Stimulated activated naive B cell treated with anti-CD40 and anti-IgM and Interleukin-4, amounts not matched to agents 10 μg/mL and 1 μg/mL and 100 μg/mL, for 72 hours (primary cell): ENCODE results near the gene DPP10.

Source experiments
- ATAC-seq, 2 donors: fragments of 150-1000 bp; cut with Tn5 transposase; replicated peaks; 2 replicates each; pipeline ENCODE4 v1.10.0; 2021; ENCODE audit warnings: moderate library complexity in 1 of 2
- DNase-seq: peaks from one replicate; pipeline ENCODE4 v3.0.0; 2021
- H3K27ac Mint-ChIP-seq: one replicate; pipeline ENCODE4 v1.8.0; 2022; ENCODE audit warnings: mild to moderate bottlenecking, mixed read lengths
- H3K27me3 Mint-ChIP-seq, 2 donors: one replicate each; pipeline ENCODE4 v1.8.0; 2022; ENCODE audit warnings: mixed read lengths in 2 of 2
- H3K36me3 Mint-ChIP-seq, 2 donors: one replicate each; pipeline ENCODE4 v1.8.0; 2022; ENCODE audit warnings: mixed read lengths in 2 of 2, mild to moderate bottlenecking in 1 of 2
- H3K4me1 Mint-ChIP-seq, 2 donors: one replicate each; pipeline ENCODE4 v1.8.0; 2022; ENCODE audit warnings: mixed read lengths in 2 of 2, mild to moderate bottlenecking in 1 of 2
- H3K4me3 Mint-ChIP-seq, 2 donors: one replicate each; pipeline ENCODE4 v1.8.0; 2022; ENCODE audit warnings: mild to moderate bottlenecking in 2 of 2, mixed read lengths in 2 of 2, moderate library complexity in 1 of 2
- H3K9me3 Mint-ChIP-seq, 2 donors: one replicate each; pipeline ENCODE4 v1.8.0; 2022; ENCODE audit warnings: mixed read lengths in 2 of 2, mild to moderate bottlenecking in 1 of 2

Gene DPP10

DNA sequence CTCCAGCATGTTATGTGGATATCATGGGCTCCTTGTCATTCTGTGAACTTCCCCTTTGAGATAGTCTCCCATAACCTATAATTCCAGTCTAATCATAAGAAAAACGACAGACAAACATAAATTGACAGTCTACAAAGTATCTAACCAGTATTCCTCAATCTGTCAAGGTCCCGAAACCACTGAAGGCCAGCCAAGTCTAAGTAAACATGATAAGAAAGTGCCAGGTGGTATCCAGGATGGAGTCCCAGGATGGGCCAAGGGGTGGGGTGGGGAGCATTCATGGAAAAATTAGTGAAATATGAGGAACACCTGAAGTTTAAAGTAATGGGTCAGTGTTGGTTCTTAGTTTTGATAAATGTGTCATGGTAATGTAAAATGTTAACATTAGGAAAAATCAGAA, 355.5 kb downstream of the DPP10 start:
- H3K36me3 Mint-ChIP-seq: no peaks in the 10 kb centered on the region
- no peaks in the 10 kb centered on the region for H3K9me3 Mint-ChIP-seq
- no peaks in the 10 kb centered on the region for H3K4me1 Mint-ChIP-seq
- no peak overlapping the region for H3K4me3 Mint-ChIP-seq
- DNase-seq (no peak), ATAC-seq (no peak)
- H3K27ac Mint-ChIP-seq: no peak overlapping the region
- no peaks in the 10 kb centered on the region for H3K27me3 Mint-ChIP-seq

DNA sequence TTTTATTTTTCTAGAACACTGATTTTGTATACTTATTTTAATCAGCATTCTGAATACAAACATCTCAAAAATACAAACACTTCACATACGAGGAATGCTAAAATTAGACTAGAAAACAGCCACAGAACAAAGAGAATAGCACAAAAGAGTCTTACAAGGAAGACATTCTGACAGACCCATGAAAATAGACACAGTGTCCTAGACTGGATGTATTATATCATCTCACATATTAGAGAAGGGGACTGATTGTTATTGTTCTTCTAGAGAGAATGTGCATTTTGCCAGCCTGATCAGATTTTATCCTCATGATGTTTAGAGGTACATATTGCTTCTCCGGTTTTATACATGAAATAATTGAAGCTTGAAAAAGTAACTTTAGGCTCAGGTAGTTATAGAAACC, 357.9 kb downstream of the DPP10 start:
- Mint-ChIP-seq H3K27me3 (no peaks in the 10 kb centered on the region), H3K4me1 (no peaks in the 10 kb centered on the region), H3K4me3 (no peak overlapping the region), H3K9me3 (peaks cover 1 to 10% of the 10 kb centered on the region in 2 donors), H3K27ac (no peak overlapping the region), H3K36me3 (no peaks in the 10 kb centered on the region)
- DNase-seq: no peak
- no peak for ATAC-seq

DNA sequence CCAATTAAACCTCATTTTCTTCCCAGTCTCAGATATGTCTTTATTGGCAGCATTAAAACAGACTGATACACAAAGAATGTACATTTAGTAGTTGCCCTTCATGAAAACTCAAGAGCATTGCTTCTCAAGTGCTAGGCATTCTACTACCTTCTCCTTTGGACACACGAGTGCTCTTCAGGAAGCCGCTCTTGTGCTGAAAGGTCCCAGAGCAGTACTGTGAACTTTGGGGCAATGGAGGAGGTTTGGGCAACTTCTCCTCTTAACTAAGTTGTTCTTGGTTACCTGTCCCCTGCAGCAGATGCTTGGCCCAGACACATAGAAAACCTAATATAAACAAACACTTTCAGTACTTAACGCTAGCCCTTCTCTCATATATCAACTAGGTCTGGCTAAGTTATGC, 362.8 kb downstream of the DPP10 start:
- Mint-ChIP-seq H3K36me3 (no peaks in the 10 kb centered on the region), H3K4me3 (no peak overlapping the region), H3K27me3 (no peaks in the 10 kb centered on the region), H3K4me1 (no peaks in the 10 kb centered on the region), H3K27ac (no peak overlapping the region), H3K9me3 (peaks cover 1 to 10% of the 10 kb centered on the region in 2 donors)
- no peak for ATAC-seq
- DNase-seq: no peak

DNA sequence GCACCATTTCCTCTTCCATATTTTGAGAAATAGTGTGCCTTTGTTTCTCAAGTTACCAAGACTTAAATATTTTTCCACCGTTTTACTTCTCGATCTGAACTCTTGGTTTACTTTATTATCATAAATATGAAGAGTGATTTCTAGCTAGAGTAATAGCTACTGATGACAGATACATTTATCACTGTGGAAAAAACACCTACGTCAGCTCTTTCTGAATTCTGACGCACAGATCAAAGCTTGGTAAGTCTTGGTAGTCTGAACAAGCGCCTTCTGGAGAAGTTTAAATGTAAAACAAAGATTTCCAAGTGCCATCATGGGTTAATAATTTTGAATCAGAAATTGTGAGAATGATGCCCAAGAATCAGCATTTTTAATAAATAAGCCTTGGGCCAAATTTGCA, 367.7 kb downstream of the DPP10 start:
- H3K27me3 Mint-ChIP-seq: no peaks in the 10 kb centered on the region
- H3K27ac Mint-ChIP-seq: no peak overlapping the region
- H3K4me3 Mint-ChIP-seq: no peak overlapping the region
- no peaks in the 10 kb centered on the region for H3K36me3 Mint-ChIP-seq
- no peak for DNase-seq
- H3K4me1 Mint-ChIP-seq: no peaks in the 10 kb centered on the region
- no peaks in the 10 kb centered on the region for H3K9me3 Mint-ChIP-seq
- no peak for ATAC-seq

- ATAC-seq (no peak), DNase-seq (no peak)
- Mint-ChIP-seq H3K36me3 (no peaks in the 10 kb centered on the region), H3K27ac (no peak overlapping the region), H3K9me3 (no peaks in the 10 kb centered on the region), H3K27me3 (no peaks in the 10 kb centered on the region), H3K4me1 (no peaks in the 10 kb centered on the region), H3K4me3 (no peak overlapping the region)
Observed at GRCh38 chr2:114812261-114812660, 369.8 kb downstream of the DPP10 start.

- ATAC-seq (no peak), DNase-seq (no peak)
- Mint-ChIP-seq H3K4me1 (no peaks in the 10 kb centered on the region), H3K4me3 (no peak overlapping the region), H3K27ac (no peak overlapping the region), H3K36me3 (no peaks in the 10 kb centered on the region), H3K9me3 (peaks cover 0 to 3% of the 10 kb centered on the region in 2 donors), H3K27me3 (no peaks in the 10 kb centered on the region)
Observed at GRCh38 chr2:114814355-114814754, 371.9 kb downstream of the DPP10 start.

DNA sequence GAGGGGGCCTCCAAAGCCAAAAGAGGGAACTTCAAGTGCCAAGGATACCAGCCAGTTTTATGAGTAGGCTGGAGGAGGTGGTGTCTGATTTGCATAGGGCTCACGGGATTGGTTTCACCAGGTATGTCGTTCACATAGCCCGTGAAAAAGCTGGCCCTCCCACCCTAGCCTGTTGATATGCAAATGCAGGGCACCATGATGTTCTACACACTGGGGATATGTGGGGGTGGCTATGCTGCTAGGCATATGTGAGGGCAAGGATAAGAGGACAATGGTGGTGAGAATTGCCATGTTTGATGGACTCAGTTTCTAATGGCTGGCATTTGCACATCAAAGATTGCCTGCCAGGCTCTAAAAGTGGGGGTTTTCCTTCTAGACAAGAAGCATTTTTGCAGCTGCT, 378.6 kb downstream of the DPP10 start:
- no peak for DNase-seq
- Mint-ChIP-seq H3K27me3 (no peaks in the 10 kb centered on the region), H3K4me1 (no peaks in the 10 kb centered on the region), H3K9me3 (peaks cover 0 to 3% of the 10 kb centered on the region in 2 donors), H3K36me3 (no peaks in the 10 kb centered on the region), H3K27ac (no peak overlapping the region), H3K4me3 (no peak overlapping the region)
- ATAC-seq: no peak

GRCh38 chr2:114843963-114844362, 401.5 kb downstream of the DPP10 start:
- Mint-ChIP-seq H3K36me3 (no peaks in the 10 kb centered on the region), H3K27ac (no peak overlapping the region), H3K4me3 (no peak overlapping the region), H3K9me3 (peaks cover 0 to 5% of the 10 kb centered on the region in 2 donors), H3K27me3 (no peaks in the 10 kb centered on the region), H3K4me1 (no peaks in the 10 kb centered on the region)
- DNase-seq (no peak), ATAC-seq (no peak)

DNA sequence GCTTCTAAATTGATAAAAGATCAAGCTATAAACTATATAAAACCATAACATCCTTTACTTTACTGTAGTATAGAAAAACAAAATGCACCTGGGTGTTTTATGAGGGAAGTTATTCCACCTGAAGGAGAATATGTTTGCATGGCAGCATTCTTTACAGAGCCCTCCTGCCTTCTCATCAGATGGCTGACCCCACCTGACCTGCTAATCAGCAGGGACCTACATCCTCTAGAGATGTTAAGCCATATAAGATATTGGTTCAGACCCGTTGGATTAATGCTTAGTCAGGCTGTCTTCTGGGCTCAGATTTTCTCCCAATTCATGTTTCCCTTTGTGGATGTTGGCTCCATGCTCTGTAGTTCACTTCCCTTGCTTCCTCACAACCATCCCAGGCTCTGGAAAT, 414.8 kb downstream of the DPP10 start:
- Mint-ChIP-seq H3K27ac (no peak overlapping the region), H3K27me3 (no peaks in the 10 kb centered on the region), H3K4me3 (no peak overlapping the region), H3K36me3 (no peaks in the 10 kb centered on the region), H3K9me3 (no peaks in the 10 kb centered on the region), H3K4me1 (no peaks in the 10 kb centered on the region)
- ATAC-seq (no peak), DNase-seq (no peak)

- H3K4me1 Mint-ChIP-seq: no peaks in the 10 kb centered on the region
- no peaks in the 10 kb centered on the region for H3K36me3 Mint-ChIP-seq
- H3K9me3 Mint-ChIP-seq: no peaks in the 10 kb centered on the region
- H3K27me3 Mint-ChIP-seq: no peaks in the 10 kb centered on the region
- H3K27ac Mint-ChIP-seq: no peak overlapping the region
- no peak for ATAC-seq
- no peak overlapping the region for H3K4me3 Mint-ChIP-seq
- DNase-seq: no peak
Observed at GRCh38 chr2:114859726-114860510, 417.5 kb downstream of the DPP10 start.

DNA sequence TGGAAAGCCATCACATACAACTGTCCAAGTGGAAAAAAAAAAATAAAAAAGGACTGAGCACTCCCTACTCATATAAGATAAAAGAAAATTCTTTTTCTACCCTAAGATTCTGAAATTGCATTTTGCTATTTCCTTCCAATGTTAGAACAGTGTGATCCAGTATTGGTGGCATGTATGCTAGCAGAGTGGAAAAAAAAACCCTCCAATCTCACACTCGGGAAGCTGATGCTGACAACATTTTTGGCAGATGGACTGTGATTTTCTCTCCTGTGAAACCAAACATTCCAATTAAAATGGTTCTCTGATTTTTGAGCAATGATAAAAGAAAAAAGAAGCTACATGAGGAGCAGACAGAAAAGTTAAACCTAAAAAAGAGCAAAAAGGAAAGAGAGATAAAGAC, 419.8 kb downstream of the DPP10 start:
- no peaks in the 10 kb centered on the region for H3K27me3 Mint-ChIP-seq
- DNase-seq (no peak), ATAC-seq (no peak)
- H3K27ac Mint-ChIP-seq: no peak overlapping the region
- no peaks in the 10 kb centered on the region for H3K9me3 Mint-ChIP-seq
- H3K4me3 Mint-ChIP-seq: no peak overlapping the region
- no peaks in the 10 kb centered on the region for H3K4me1 Mint-ChIP-seq
- no peaks in the 10 kb centered on the region for H3K36me3 Mint-ChIP-seq

DNA sequence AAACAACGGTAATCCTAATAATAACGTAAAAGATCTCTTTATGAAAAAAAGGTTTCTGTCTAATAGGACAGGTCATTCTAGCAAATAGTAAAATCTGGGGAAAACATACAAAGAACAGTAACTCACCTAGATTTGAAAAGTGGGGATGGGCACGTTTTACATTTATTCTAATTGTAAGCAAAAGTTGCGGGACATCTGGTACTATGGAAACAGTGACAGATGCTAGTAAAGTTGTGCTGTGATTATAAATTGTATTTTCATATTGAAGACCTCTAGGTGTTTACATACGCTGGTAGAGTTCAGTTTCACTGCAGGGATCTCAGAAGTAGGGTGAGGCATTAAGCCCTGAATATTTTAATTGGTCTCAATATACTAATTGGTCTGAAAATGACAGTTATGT, 422.5 kb downstream of the DPP10 start:
- ATAC-seq: no peak
- H3K4me1 Mint-ChIP-seq: no peaks in the 10 kb centered on the region
- H3K9me3 Mint-ChIP-seq: no peaks in the 10 kb centered on the region
- no peak overlapping the region for H3K27ac Mint-ChIP-seq
- H3K27me3 Mint-ChIP-seq: no peaks in the 10 kb centered on the region
- no peaks in the 10 kb centered on the region for H3K36me3 Mint-ChIP-seq
- DNase-seq: no peak
- H3K4me3 Mint-ChIP-seq: no peak overlapping the region

DNA sequence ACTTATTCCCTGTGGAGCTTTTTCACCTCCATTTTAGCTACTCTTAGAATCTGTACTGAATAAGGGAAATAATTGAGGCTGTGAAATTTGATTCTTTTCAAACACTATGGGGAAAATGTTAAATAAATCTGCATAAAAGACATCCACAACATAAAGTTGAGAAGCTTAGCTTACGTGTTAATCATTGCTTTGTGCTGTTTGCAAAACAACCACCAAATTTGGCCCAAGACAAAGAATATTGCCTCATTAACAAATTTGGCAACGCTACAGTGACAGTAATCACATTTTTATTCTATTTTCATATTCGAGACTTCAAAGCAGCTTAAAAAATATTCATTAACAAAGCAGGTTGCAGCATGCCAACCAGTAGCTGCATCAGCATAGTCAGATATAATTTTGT, 437.6 kb downstream of the DPP10 start:
- Mint-ChIP-seq H3K27me3 (no peaks in the 10 kb centered on the region), H3K9me3 (no peaks in the 10 kb centered on the region), H3K27ac (no peak overlapping the region), H3K4me1 (no peaks in the 10 kb centered on the region), H3K4me3 (no peak overlapping the region), H3K36me3 (no peaks in the 10 kb centered on the region)
- DNase-seq: no peak
- ATAC-seq: no peak

DNA sequence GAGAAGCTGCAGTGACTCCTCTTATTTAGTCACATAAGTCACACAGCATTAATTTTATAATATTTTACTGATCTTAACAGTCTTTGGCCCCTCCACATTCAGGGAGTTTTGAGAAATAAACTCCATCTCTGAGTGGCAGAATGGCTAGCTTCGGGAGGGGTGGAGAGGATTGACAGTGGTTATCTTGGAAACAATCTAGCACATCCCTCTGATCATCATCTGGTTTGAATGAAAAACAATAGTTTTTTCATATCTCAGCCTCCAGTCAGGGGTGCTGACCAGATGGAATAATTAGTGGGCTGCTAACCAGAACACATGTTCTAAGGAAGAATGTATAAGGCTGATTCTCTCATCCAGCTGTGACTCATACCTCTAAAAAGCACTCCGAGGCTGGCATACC, 477.5 kb downstream of the DPP10 start:
- DNase-seq (no peak), ATAC-seq (no peak)
- H3K36me3 Mint-ChIP-seq: no peaks in the 10 kb centered on the region
- no peaks in the 10 kb centered on the region for H3K4me1 Mint-ChIP-seq
- peaks cover 0 to 9% of the 10 kb centered on the region in 2 donors for H3K9me3 Mint-ChIP-seq
- no peak overlapping the region for H3K4me3 Mint-ChIP-seq
- no peak overlapping the region for H3K27ac Mint-ChIP-seq
- H3K27me3 Mint-ChIP-seq: no peaks in the 10 kb centered on the region

GRCh38 chr2:114922076-114922475, 479.6 kb downstream of the DPP10 start:
- H3K27me3 Mint-ChIP-seq: no peaks in the 10 kb centered on the region
- H3K9me3 Mint-ChIP-seq: peaks cover 0 to 5% of the 10 kb centered on the region in 2 donors
- no peak for ATAC-seq
- no peak overlapping the region for H3K27ac Mint-ChIP-seq
- no peak for DNase-seq
- no peaks in the 10 kb centered on the region for H3K36me3 Mint-ChIP-seq
- H3K4me3 Mint-ChIP-seq: no peak overlapping the region
- no peaks in the 10 kb centered on the region for H3K4me1 Mint-ChIP-seq
